Activated CD4-positive, alpha-beta T cell treated with anti-CD3 and anti-CD28 coated beads, Interleukin-2, amount 50 U/mL, for 4 hours (primary cell): ENCODE measurements around the gene RNF111.

ENCODE experiments used
- DNase-seq, 2 experiments: peaks; one replicate each; pipeline ENCODE4 v3.0.0-alpha.2; 2020

RNF111 gene

DNA sequence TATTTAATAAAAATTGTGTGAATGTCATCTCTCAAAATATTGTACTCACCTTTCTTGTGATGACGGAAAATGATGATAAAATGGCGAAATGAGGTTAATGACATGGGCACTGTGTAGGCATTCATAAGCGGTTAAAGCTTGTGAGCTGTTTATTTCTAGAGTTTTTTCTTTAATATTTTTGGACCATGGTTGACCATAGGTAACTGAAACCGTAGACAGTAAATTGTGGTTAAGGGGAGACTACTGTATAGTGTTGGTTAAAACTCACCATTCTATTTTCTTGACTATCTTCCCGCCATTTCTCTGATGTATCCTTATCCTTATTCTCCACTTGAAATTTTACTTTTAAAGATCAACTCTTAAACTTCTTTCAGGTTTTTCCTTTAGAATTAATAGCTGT, 14.5 kb downstream of the RNF111 start:
- no peak for DNase-seq

- DNase-seq: no peak
Measured at GRCh38 chr15:59002418-59002859, 15.0 kb downstream of the RNF111 start.

DNA sequence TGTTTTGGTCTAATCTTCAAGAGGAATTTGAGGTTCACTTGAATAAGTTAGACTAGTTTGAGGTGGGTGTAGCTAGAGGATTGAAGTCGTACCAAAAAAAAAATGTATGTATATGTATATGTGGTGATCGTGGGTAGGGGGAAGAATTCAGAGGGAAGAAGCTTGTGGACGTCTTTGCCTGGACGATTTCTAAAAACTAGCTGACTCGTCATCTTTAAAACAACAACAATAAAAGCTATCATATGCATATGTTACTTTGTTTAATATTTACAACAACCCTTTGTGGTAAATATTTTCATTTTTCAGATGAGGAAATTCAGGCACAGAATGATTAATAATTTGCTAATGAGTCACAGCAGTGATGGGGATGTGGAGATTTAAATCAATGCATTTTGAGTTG, 18.1 kb downstream of the RNF111 start:
- no peak for DNase-seq

GRCh38 chr15:59008086-59008485, 20.6 kb downstream of the RNF111 start:
- DNase-seq: no peak

DNA sequence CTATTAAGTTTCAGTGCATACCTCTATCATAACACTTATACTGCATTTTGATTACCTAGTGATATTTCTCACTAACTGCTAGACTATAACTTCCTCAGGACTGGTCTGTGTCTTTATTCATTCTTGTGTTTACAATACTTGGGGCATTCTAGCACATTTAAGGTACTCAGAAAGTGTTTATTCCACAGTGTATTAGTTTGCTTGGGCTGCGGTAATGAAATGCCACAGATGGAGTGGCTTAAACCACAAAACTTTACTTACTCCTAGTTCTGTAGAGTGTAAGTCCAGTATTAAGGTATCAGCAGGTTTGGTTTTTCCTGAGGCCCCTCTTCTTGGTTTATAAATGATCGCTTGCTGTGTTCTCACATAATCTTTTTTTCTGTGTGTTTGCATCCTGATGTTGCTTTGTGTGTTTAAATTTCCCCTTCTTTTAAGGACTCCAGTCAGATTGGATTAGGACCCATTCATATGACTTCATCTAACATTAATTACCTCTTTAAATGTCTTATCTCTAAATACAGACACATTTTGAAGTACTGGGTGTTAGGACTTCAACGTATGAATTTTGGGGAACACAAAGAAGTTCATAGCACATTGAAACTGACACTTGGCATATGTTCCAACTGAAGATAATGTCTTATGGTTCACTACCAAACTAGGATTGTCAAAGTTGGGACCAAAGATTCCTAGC, 23.9 kb downstream of the RNF111 start:
- no peak for DNase-seq

GRCh38 chr15:59013246-59013873, 25.9 kb downstream of the RNF111 start:
- DNase-seq: no peak

DNA sequence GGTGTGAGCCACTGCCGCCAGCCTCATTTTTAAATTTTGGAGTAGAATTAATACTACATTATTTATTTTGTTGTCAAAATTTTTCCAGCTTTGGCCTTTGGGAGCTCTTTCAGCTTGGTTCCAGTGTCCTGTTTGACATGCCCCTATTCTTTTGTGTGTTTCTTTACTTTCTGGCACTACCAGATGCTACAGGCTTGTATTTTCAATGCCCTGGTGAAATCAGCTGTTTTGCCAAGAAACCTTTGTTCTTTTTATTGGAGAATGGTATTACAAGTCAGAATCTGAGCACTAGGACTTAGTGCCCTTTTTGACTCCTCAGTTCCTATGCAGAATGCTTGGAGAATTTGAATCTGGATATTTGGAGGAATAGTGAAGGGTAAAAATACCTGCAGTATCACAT, 26.6 kb downstream of the RNF111 start:
- no peak for DNase-seq

GRCh38 chr15:59017449-59017848, 30.0 kb downstream of the RNF111 start:
- DNase-seq: no peak

DNA sequence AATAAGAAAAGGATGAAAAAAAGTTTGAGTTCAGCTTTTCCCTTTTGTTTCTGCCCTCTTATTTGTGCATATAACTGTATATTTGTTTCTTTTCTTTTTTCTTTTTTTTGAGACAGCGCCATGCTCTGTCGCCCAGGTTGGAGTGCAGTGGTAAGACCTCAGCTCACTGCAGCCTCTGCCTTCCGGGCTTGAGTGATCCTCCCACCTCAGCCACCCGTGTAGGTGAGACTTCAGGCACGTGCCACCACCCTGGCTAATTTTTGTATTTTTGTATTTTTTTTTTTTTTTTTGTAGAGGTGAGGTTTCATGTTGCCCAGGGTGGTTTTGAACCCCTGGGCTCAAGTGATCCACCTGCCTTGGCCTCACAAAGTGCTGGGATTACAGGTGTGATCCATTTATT, 31.4 kb downstream of the RNF111 start:
- no peak for DNase-seq

DNA sequence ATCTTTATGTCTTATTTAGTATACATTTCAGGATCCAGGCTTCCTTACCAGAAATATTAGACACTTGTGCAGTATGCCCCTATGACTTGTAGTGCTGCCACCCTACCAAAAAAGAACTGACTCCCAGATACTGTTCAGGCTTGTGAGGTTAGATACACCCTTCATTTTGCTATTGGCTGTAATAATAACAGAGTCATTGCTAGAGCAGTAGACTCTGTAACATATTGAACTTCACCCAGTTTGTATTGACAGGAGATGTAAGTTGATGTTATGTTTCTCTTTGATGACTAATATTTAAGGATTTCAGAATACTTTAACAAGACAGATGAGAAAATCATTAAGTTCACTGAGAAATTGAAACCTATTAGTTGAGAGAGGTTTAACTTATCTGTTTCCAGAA, 32.9 kb downstream of the RNF111 start:
- no peak for DNase-seq

GRCh38 chr15:59022188-59022587, 34.7 kb downstream of the RNF111 start:
- no peak for DNase-seq

DNA sequence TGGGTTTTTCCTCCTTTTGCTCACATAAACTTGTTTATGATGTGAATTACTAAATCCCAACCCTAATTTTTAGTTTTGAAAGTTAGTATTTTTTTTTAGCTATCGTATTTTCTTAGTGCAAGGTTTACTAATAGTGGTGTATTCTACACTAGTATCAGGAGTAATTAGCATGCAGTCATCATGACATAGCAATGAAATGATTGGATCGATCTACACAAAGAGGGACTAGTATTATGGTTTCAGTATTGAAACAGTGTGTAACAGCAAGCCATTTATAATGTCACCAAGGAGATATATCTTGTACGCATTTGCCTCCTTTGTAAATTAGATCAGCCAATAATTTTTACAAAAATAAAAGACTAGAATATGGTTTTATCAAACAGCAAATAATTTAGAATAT, 38.7 kb downstream of the RNF111 start:
- DNase-seq: no peak

- DNase-seq: no peak
Measured at GRCh38 chr15:59028387-59028955, 41.0 kb downstream of the RNF111 start.

GRCh38 chr15:59029554-59029953, 42.1 kb downstream of the RNF111 start:
- no peak for DNase-seq

DNA sequence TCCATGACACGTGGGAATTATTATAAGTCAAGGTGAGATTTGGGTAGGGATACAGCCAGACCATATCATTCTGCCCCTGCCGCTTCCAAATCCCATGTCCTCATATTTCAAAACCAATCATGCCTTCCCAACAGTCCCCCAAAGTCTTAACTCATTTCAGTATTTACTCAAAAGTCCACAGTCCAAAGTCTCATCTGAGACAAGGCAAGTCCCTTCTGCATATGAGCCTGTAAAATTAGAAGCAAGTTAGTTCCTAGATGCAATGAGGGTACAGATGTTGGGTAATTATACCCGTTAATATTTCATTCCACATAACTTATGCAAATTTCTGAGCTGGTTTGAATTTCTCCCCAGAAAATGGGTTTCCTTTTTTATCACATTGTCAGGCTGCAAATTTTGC, 47.7 kb downstream of the RNF111 start:
- DNase-seq: no peak

- DNase-seq: no peak
Measured at GRCh38 chr15:59039225-59039624, 51.8 kb downstream of the RNF111 start.

- DNase-seq: no peak
Measured at GRCh38 chr15:59042041-59042440, 54.6 kb downstream of the RNF111 start.

GRCh38 chr15:59048897-59049296, 61.4 kb downstream of the RNF111 start:
- DNase-seq: no peak

DNA sequence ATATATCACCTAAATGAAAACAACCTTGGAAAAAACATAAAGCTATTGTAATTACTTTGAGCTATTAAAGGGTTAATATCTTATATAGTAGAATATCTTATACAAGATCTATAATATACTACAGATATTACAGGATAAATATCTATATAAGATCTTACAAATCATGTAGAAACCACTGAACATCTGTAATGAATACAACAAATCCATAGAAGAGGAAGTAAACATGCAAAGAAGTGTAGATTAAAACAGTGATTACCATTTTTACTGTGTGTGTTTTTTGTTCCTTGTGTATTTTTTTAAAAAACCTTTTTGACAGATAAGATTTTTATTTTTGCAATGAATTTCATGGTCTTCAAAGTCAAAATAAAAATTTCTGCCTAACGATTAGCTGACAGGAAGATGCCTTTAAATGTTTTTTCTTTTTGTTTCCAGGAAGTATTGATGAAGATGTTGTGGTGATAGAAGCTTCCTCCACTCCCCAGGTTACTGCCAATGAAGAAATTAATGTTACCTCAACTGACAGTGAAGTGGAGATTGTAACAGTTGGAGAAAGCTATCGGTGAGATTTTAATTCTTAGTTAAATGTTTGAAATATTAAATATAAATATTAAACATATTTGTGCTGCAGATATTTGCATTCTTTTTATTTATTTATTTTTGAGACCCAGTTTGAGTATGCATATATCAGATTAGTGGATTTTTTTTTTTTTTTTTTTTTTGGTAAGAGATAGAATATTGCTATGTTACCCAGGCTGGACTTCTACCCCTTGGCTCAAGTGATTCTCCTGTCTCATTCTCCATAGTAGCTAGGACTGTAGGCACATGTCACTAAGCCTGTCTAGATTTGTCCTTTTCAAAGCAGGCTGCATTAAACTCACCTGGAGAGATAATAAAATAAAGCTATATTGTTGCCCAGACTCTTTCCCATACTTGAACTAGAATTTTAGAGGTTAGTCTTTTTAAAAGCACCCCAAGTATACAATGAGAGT, 64.7 kb downstream of the RNF111 start:
- no peak for DNase-seq

DNA sequence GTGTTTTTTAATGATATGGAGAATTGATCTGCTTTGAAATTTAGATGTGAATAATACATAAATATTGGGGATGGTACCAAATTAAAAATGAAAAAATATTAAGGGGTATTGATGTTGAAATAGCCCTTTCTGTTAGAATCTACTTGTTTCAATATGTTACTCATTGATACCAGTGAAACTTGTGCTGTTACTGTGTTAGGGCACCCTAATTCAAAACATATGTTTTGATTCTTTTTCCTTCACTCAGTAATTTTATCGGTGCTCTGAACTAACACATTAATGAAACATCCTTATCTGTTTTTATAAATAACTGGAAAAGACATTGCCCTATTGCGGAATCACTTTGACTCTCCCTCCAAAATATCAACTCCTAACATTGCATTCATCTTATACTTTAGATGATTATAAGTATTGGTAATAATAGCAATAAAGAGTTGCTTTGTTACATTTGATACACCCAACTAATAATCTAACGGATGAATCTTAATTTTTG, 65.5 kb downstream of the RNF111 start:
- DNase-seq: no peak

GRCh38 chr15:59053482-59053881, 66.0 kb downstream of the RNF111 start:
- DNase-seq: no peak

DNA sequence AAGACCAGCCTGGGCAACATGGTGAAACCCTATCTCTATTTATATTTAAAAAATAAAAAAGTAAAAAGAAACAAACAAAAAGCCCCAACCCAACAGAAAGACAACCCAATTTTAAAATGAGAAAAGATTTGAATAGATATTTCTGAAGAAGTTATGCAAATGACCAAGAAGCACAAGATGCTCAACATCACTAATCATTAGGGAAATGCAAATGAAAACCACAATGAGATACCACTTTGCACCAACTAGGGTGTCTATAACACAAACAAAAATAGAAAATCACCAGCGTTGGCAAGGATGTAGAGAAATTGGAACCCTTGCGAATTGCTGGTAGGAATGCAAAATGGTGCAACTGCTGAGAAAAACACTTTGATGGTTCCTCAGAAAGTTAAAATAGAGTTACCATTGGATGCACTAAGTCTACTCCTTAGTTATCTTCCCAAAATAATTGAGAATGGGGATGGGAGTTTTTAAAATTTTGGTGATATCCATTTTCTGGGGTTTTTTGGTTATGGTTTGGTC, 71.7 kb downstream of the RNF111 start:
- DNase-seq: no peak

DNA sequence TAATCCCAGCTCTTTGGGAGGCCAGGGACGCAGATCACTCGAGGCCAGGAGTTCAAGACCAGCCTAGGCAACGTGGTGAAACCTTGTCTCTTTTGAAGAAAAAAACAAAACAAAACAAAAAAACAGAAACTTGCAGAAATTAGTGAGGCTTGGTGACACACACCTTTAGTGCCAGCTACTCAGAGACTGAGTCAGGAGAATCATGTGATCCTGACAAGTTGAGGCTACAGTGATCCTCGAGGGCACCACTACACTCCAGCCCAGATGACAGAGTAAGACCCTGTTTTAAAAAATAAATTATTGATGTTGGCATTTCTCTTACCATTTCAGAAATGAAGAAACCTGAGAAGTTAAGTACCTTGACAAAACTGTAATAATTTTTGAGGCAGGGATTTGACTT, 72.9 kb downstream of the RNF111 start:
- DNase-seq: no peak
